Measurements from ENCODE around the gene ASIC3. TPM values are rescaled to one million over a fixed set of nuclear protein-coding genes. Genes with fewer than 3 reads are reported as not detected.

ASIC3 gene
- total and polyA plus RNA-seq, 2 experiments from 2014 or later: 2.1 to 4.5 TPM

DNA sequence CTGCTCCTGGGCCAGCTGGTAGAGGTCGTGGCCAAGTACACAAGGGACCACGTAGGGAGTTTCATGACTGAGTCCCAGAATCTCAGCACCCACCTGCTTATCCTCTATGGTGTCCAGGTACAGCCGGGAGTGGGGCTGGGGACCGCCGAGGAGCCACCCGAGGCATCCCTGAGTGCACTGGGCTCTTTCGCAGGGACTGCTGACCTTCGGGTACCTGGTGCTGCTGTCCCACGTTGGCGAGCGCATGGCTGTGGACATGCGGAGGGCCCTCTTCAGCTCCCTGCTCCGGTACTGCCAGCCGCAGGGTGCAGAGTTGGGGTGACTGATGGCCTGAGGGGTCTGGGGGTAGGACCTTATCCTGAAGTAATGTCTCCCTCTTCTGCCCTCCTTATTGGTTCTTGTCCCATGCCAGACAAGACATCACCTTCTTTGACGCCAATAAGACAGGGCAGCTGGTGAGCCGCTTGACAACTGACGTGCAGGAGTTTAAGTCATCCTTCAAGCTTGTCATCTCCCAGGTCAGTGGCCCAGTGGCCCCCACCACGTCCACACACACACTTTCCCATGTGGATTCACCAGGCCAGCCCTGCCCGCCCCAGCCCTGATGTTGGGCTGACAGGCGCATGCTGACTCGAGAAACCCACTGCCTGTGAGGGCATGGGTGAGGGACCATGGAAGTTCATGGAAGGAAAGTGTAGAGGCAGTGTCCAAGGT is 13.9 kb upstream of the ASIC3 start:
- H3K27ac ChIP-seq: no peak overlapping the region
- WGBS (ENCODE audit: low lambda C conversion rate, missing lambda C conversion rate): 97% methylated on average over 21 of the region's 21 CpGs
- no peak overlapping the region for H2AFZ ChIP-seq
- H3K79me2 ChIP-seq: peaks cover 7% of the 10 kb centered on the region
- H3K9me2 ChIP-seq (replicated peaks; ENCODE audit: insufficient read depth): no peaks in the 10 kb centered on the region
- H3K27me3 ChIP-seq: no peaks in the 10 kb centered on the region
- peaks cover 10% of the 10 kb centered on the region for H3K4me1 ChIP-seq (ENCODE audit: insufficient read depth)
- no peak overlapping the region for H3K4me3 ChIP-seq
- no peaks in the 10 kb centered on the region for H3K36me3 ChIP-seq (replicated peaks; ENCODE audit: insufficient read depth, low read depth)
- no peaks in the 10 kb centered on the region for H3K9me3 ChIP-seq (ENCODE audit: low read depth)
- DNase-seq (ENCODE audit: low spot score): no peak
- no peak for TF ChIP-seq EZH2 (IDR thresholded peaks at IDR 0.05; ENCODE audit: borderline replicate concordance)
- TF ChIP-seq EZH2phosphoT487 (IDR thresholded peaks at IDR 0.05; ENCODE audit: low read depth, severe bottlenecking, unreplicated experiment): no peak
- TF ChIP-seq, protein P1, sequence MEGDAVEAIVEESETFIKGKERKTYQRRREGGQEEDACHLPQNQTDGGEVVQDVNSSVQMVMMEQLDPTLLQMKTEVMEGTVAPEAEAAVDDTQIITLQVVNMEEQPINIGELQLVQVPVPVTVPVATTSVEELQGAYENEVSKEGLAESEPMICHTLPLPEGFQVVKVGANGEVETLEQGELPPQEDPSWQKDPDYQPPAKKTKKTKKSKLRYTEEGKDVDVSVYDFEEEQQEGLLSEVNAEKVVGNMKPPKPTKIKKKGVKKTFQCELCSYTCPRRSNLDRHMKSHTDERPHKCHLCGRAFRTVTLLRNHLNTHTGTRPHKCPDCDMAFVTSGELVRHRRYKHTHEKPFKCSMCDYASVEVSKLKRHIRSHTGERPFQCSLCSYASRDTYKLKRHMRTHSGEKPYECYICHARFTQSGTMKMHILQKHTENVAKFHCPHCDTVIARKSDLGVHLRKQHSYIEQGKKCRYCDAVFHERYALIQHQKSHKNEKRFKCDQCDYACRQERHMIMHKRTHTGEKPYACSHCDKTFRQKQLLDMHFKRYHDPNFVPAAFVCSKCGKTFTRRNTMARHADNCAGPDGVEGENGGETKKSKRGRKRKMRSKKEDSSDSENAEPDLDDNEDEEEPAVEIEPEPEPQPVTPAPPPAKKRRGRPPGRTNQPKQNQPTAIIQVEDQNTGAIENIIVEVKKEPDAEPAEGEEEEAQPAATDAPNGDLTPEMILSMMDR (IDR thresholded peaks at IDR 0.05; ENCODE audit: poor library complexity): no peak
- H4K20me1 ChIP-seq (ENCODE audit: insufficient read depth, poor library complexity, severe bottlenecking): no peaks in the 10 kb centered on the region
- no peak overlapping the region for H3K4me2 ChIP-seq

DNA sequence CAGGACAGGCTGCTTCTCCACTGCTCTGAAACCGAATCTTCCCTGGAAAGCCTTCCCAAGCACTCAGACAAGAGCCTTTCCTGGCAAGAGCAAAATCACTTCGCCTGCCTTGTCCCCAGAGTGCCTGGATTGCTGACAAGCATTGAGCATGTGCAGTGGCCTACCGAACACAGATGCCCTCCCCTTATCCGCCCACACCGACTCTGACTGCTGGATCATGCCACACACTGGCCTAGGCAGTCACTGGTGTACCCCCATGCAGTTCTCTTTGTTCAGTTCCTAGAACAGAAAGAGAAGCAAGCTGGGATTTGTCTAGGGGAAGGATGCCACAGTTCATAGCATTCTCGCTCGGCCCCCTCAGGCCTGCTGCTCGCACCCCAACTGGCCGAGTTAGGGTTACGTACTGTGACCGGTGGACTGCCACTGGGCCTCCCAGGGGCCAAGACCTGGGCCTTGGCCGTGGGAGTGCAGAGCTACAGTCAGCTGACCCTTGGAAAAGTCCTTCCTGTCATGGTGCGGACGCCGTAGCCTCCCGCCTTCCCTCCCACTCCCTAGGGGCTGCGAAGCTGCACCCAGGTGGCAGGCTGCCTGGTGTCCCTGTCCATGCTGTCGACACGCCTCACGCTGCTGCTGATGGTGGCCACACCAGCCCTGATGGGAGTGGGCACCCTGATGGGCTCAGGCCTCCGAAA is 13.2 kb upstream of the ASIC3 start:
- Histone ChIP-seq H4K20me1 (ENCODE audit: insufficient read depth, poor library complexity, severe bottlenecking) (no peaks in the 10 kb centered on the region), H3K4me2 (no peak overlapping the region), H3K36me3 (replicated peaks; ENCODE audit: insufficient read depth, low read depth) (no peaks in the 10 kb centered on the region), H3K79me2 (peaks cover under 1% of the 10 kb centered on the region), H3K4me1 (ENCODE audit: insufficient read depth) (peaks cover 16% of the 10 kb centered on the region), H3K27me3 (no peaks in the 10 kb centered on the region), H3K9me3 (ENCODE audit: low read depth) (no peaks in the 10 kb centered on the region), H3K4me3 (no peak overlapping the region), H3K9me2 (replicated peaks; ENCODE audit: insufficient read depth) (no peaks in the 10 kb centered on the region), H2AFZ (no peak overlapping the region), H3K27ac (no peak overlapping the region)
- WGBS (ENCODE audit: low lambda C conversion rate, missing lambda C conversion rate): 93% methylated on average over 21 of the region's 21 CpGs
- no peak for DNase-seq (ENCODE audit: low spot score)
- TF ChIP-seq EZH2 (IDR thresholded peaks at IDR 0.05; ENCODE audit: borderline replicate concordance): no peak

DNA sequence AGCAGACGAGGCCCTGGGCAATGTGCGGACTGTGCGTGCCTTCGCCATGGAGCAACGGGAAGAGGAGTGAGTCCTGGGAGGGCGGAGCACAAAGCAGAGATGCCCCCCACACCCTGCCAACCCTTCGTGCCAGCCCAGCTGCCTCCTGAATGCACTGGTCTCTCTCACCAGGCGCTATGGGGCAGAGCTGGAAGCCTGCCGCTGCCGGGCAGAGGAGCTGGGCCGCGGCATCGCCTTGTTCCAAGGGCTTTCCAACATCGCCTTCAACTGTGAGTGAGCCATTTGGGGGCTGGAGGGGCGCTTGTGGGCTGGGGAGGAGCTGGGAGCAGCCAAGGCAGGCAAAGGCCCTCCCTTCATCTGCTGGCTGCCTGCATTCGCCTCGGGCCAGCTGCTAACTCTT is 12.4 kb upstream of the ASIC3 start:
- no peaks in the 10 kb centered on the region for H4K20me1 ChIP-seq (ENCODE audit: insufficient read depth, poor library complexity, severe bottlenecking)
- H3K9me3 ChIP-seq (ENCODE audit: low read depth): no peaks in the 10 kb centered on the region
- no peak overlapping the region for H3K4me3 ChIP-seq
- H3K27me3 ChIP-seq: no peaks in the 10 kb centered on the region
- no peak overlapping the region for H3K27ac ChIP-seq
- TF ChIP-seq EZH2 (IDR thresholded peaks at IDR 0.05; ENCODE audit: borderline replicate concordance) (no peak), EZH2phosphoT487 (IDR thresholded peaks at IDR 0.05; ENCODE audit: low read depth, severe bottlenecking, unreplicated experiment) (no peak)
- TF ChIP-seq, protein P1 (IDR thresholded peaks at IDR 0.05; ENCODE audit: poor library complexity): no peak
- no peak for DNase-seq (ENCODE audit: low spot score)
- 93% methylated on average over 17 of the region's 17 CpGs for WGBS (ENCODE audit: low lambda C conversion rate, missing lambda C conversion rate)
- H3K79me2 ChIP-seq: no peaks in the 10 kb centered on the region
- H3K36me3 ChIP-seq (replicated peaks; ENCODE audit: insufficient read depth, low read depth): no peaks in the 10 kb centered on the region
- no peak overlapping the region for H2AFZ ChIP-seq
- no peaks in the 10 kb centered on the region for H3K9me2 ChIP-seq (replicated peaks; ENCODE audit: insufficient read depth)
- no peak overlapping the region for H3K4me2 ChIP-seq
- H3K4me1 ChIP-seq (ENCODE audit: insufficient read depth): peaks cover 16% of the 10 kb centered on the region
